GM12878 (cell line): ENCODE measurements around the gene BDNF. TPM values are rescaled to one million over a fixed set of nuclear protein-coding genes. Genes with fewer than 3 reads are reported as not detected.

Experiments
- ATAC-seq: fragments of 200-7000 bp; cut with Tn5 transposase; 3 replicates; pipeline ENCODE4 v1.9.1; 2020; ENCODE audit warnings: mild to moderate bottlenecking, moderate library complexity
- BruUV-seq: library from RNA; stranded (reverse); fragments of 400-500 nt; replicated peaks from 2 replicates; lab custom pipeline; 2021; lab: Mats Ljungman, UMichigan
- CTCF ChIA-PET: fragments of 300-600 bp; sonication (Branson Sonifier 250); formaldehyde crosslinking; extraction: SDS; loops from one replicate; lab custom pipeline; 2021; ENCODE audit warnings: inconsistent platforms; lab: Yijun Ruan, JAX
- POLR2A ChIA-PET: fragments of 350-600 bp; formaldehyde crosslinking; extraction: SDS; loops from one replicate; lab custom pipeline; 2021; ENCODE audit warnings: inconsistent platforms; lab: Charles Lee
- RAD21 ChIA-PET: fragments of 300-600 bp; sonication (Branson Sonifier 250); formaldehyde crosslinking; loops from one replicate; lab custom pipeline; 2023; ENCODE audit warnings: antibody characterized with exemption; ENCODE audit not compliant: unreplicated experiment; lab: Charles Lee
- SMC1A ChIA-PET: fragments of 300-600 bp; sonication (Branson Sonifier 250); formaldehyde crosslinking; loops from one replicate; lab custom pipeline; 2023; ENCODE audit not compliant: unreplicated experiment, uncharacterized antibody; lab: Charles Lee
- DNase-seq: peaks from one replicate; pipeline ENCODE4 v3.0.0-alpha.2; 2011; ENCODE audit warnings: low read depth, low spot score
- FAIRE-seq: peaks from 3 replicates; lab custom pipeline; 2011; peaks lifted over from hg19 to GRCh38; lab: Jason Lieb, UNC
- H2AFZ ChIP-seq: 2 replicates; pipeline ENCODE4 v1.6.0; 2011; ENCODE audit warnings: low read depth, low read length, control low read depth; ENCODE audit not compliant: control insufficient read depth
- H3K27ac ChIP-seq: 2 replicates; pipeline ENCODE4 v1.5.1; 2011; ENCODE audit warnings: control low read depth; ENCODE audit not compliant: control insufficient read depth, insufficient read depth
- H3K27me3 ChIP-seq, 2 experiments: replicated peaks in 1 of 2; 2 replicates each; pipeline versions ENCODE4 v1.6.0 to v1.6.1; 2011; ENCODE audit warnings: low read length in 1 of 2; ENCODE audit not compliant: control insufficient read depth in 2 of 2, insufficient read depth in 2 of 2
- H3K36me3 ChIP-seq, 2 experiments: 2 replicates each; pipeline ENCODE4 v1.5.1; 2011; ENCODE audit warnings: low read length in 1 of 2; ENCODE audit not compliant: control insufficient read depth in 2 of 2, insufficient read depth in 2 of 2
- H3K4me1 ChIP-seq: 2 replicates; pipeline ENCODE4 v1.6.1; 2011; ENCODE audit warnings: mild to moderate bottlenecking, low read length, moderate library complexity, mixed read lengths; ENCODE audit not compliant: control insufficient read depth, insufficient read depth
- H3K4me2 ChIP-seq: 2 replicates; pipeline ENCODE4 v1.6.0; 2011; ENCODE audit warnings: control low read depth; ENCODE audit not compliant: control insufficient read depth, insufficient read depth
- H3K4me3 ChIP-seq: fragments of 200-600 bp; sonication (generic); 2 replicates; pipeline ENCODE4 v1.5.1; 2016
- H3K79me2 ChIP-seq: 2 replicates; pipeline ENCODE4 v1.6.0; 2011; ENCODE audit warnings: low read length; ENCODE audit not compliant: control insufficient read depth, insufficient read depth
- H3K9ac ChIP-seq: 2 replicates; pipeline ENCODE4 v1.8.0; 2011; ENCODE audit warnings: low read length, control low read depth, mixed read lengths; ENCODE audit not compliant: control insufficient read depth, insufficient read depth
- H3K9me3 ChIP-seq: replicated peaks from 3 replicates; pipeline ENCODE4 v1.5.1; 2011; ENCODE audit warnings: mild to moderate bottlenecking, low read length; ENCODE audit not compliant: control insufficient read depth, insufficient read depth
- H4K20me1 ChIP-seq: 2 replicates; pipeline ENCODE4 v1.6.0; 2011; ENCODE audit not compliant: control insufficient read depth, insufficient read depth
- BCL11A ChIP-seq: IDR thresholded peaks from 2 replicates; pipeline ENCODE4 v1.6.1; 2011; ENCODE audit warnings: low read depth, low read length
- CHD1 ChIP-seq: IDR thresholded peaks from 2 replicates; pipeline ENCODE4 v1.6.1; 2012; ENCODE audit warnings: low read depth, low read length, improper control_type of control experiment
- ESRRA ChIP-seq: IDR thresholded peaks from 2 replicates; pipeline ENCODE4 v1.6.1; 2012; ENCODE audit warnings: mild to moderate bottlenecking, low read length, improper control_type of control experiment
- FOXM1 ChIP-seq: IDR thresholded peaks from 2 replicates; pipeline ENCODE4 v1.6.1; 2012; ENCODE audit warnings: low read depth, mild to moderate bottlenecking, inconsistent platforms, low read length, moderate library complexity
- HDAC6 ChIP-seq: fragments of 200-600 bp; sonication (generic); IDR thresholded peaks from one replicate; pipeline ENCODE4 v1.8.0; 2017; ENCODE audit warnings: antibody characterized with exemption; ENCODE audit not compliant: unreplicated experiment
- IKZF1 ChIP-seq: fragments of 450-650 bp; conservative IDR thresholded peaks from 2 replicates; pipeline ENCODE4 v1.6.1; 2017; ENCODE audit warnings: antibody characterized with exemption, mild to moderate bottlenecking
- NFYA ChIP-seq: IDR thresholded peaks from 2 replicates; pipeline ENCODE4 v1.6.1; 2011; ENCODE audit warnings: low read depth, mild to moderate bottlenecking, low read length, improper control_type of control experiment, borderline replicate concordance
- PAX5 ChIP-seq: IDR thresholded peaks from 2 replicates; pipeline ENCODE4 v1.6.1; 2011; ENCODE audit warnings: low read depth, low read length, borderline replicate concordance
- RFX5 ChIP-seq: IDR thresholded peaks from 2 replicates; pipeline ENCODE4 v1.6.1; 2011; ENCODE audit warnings: low read depth, low read length, improper control_type of control experiment
- SIX5 ChIP-seq: IDR thresholded peaks from 2 replicates; pipeline ENCODE4 v1.6.1; 2011; ENCODE audit warnings: mild to moderate bottlenecking, low read depth, low read length, moderate library complexity; ENCODE audit not compliant: severe bottlenecking
- TARDBP ChIP-seq: IDR thresholded peaks from 2 replicates; pipeline ENCODE4 v1.6.1; 2016; ENCODE audit warnings: borderline replicate concordance
- WRNIP1 ChIP-seq: IDR thresholded peaks from 2 replicates; pipeline ENCODE4 v1.6.1; 2011; ENCODE audit warnings: low read depth, low read length, improper control_type of control experiment, borderline replicate concordance
- ZNF274 ChIP-seq: IDR thresholded peaks from one replicate; pipeline ENCODE4 v1.8.0; 2011; ENCODE audit not compliant: insufficient read length, insufficient read depth
- WGBS: methylation state at CpG from one replicate; pipeline ENCODE4 v1.1.6; 2016; ENCODE audit warnings: low lambda C conversion rate; ENCODE audit not compliant: insufficient replicate concordance, insufficient coverage; ENCODE audit errors: missing lambda C conversion rate; 5-methylcytosine and 5-hydroxymethylcytosine counted together
- in situ Hi-C: fragments of 300-500 bp; cut with MboI; formaldehyde crosslinking; loops from 9 replicates; pipeline ENCODE4 v1.14.3; 2018; ENCODE audit warnings: mixed read lengths
- intact Hi-C: fragments of 100-400 bp; cut with micrococcal nuclease; formaldehyde crosslinking; loops from one replicate; pipeline ENCODE4 v1.14.2; 2022; ENCODE audit not compliant: unreplicated experiment
- polyA plus RNA-seq, 11 experiments: library from polyadenylated mRNA; depleted of rRNA in 4 of 11; unstranded in 6 of 11; stranded (reverse) in 5 of 11; fragments of >200 nt; fragmentation: Nextera tagmentation in 4 of 11; fragmentation: Illumina TruSeq in 1 of 11; extraction: Ambion mirVana in 4 of 11; extraction: Trizol in 1 of 11; gene quantifications; 1 replicate in 1 of 11; 2 replicates in 10 of 11; pipeline versions ENCODE4 v1.2.1 to v1.2.3, GENCODE V29; 2011 to 2016; ENCODE audit warnings: inconsistent platforms in 2 of 11, missing spikeins in 2 of 11, low read depth in 1 of 11
- total RNA-seq, 4 experiments: library from RNA; depleted of rRNA in 3 of 4; stranded (reverse); fragments of >200 nt in 3 of 4; fragmentation: Illumina TruSeq in 1 of 4; extraction: Trizol in 1 of 4; gene quantifications; 2 replicates each; pipeline versions ENCODE4 v1.2.1 to v1.2.3, GENCODE V29; 2013 to 2021
- TF ChIP-seq, protein P1 (sequence below): fragments of 450-650 bp; IDR thresholded peaks from 2 replicates; pipeline ENCODE4 v1.6.1; 2014; ENCODE audit warnings: mild to moderate bottlenecking
- TF ChIP-seq, protein P2 (sequence below): fragments of 450-650 bp; IDR thresholded peaks from 2 replicates; pipeline ENCODE4 v1.6.1; 2016; ENCODE audit warnings: mild to moderate bottlenecking, moderate library complexity, borderline replicate concordance

Gene BDNF
- total and polyA plus RNA-seq, 10 of the 15 experiments (the other 5 are each of a cell fraction or from before 2014, with no cell fraction given) = 0.02 to 0.24 (median 0.06) TPM; not detected in 2

DNA sequence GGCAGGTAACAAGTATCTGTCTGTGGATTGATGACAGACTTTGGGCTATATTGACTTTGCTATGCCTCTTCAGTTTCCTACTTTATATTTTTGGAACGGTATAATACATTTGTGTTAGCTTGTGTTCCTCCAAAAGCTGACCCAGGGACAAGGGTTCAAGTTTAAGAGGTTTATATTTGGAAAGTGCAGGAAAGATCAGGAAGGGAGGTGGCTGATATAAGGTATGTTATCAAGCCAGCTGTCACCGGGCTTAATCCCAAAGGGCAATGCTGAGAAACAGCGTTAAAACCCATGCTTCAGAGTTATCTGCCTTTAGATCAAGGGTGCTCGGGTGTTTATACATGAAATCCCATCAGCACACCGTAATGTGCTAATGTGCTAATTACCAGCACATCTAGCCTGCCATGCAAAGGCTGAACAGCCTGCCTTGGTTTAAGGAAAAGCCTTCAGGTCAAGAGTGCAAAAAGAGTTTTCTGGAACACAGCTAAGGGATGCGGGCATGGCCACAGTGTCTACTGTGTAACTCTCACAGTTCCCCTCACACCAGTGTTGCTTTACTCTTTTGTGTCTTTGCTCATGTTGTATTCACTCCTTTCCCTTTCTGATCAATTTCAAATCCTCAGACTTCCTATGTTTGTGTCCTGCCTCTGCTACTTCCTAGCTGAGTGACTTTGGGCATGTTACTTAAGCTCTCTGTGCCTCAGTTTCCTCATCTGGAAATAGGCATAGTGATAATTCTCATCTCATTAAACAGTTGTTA, 77.5 kb downstream of the BDNF start:
- DNase-seq (no peak), FAIRE-seq (no peak)
- TF ChIP-seq ESRRA (no peak), IKZF1 (no peak), CHD1 (no peak), ZNF274 (no peak), WRNIP1 (no peak), PAX5 (no peak), HDAC6 (no peak), RFX5 (no peak), FOXM1 (no peak), TARDBP (no peak), SIX5 (no peak), NFYA (no peak), BCL11A (no peak)
- TF ChIP-seq, protein P1, sequence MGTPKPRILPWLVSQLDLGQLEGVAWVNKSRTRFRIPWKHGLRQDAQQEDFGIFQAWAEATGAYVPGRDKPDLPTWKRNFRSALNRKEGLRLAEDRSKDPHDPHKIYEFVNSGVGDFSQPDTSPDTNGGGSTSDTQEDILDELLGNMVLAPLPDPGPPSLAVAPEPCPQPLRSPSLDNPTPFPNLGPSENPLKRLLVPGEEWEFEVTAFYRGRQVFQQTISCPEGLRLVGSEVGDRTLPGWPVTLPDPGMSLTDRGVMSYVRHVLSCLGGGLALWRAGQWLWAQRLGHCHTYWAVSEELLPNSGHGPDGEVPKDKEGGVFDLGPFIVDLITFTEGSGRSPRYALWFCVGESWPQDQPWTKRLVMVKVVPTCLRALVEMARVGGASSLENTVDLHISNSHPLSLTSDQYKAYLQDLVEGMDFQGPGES = no peak
- TF ChIP-seq, protein P2, sequence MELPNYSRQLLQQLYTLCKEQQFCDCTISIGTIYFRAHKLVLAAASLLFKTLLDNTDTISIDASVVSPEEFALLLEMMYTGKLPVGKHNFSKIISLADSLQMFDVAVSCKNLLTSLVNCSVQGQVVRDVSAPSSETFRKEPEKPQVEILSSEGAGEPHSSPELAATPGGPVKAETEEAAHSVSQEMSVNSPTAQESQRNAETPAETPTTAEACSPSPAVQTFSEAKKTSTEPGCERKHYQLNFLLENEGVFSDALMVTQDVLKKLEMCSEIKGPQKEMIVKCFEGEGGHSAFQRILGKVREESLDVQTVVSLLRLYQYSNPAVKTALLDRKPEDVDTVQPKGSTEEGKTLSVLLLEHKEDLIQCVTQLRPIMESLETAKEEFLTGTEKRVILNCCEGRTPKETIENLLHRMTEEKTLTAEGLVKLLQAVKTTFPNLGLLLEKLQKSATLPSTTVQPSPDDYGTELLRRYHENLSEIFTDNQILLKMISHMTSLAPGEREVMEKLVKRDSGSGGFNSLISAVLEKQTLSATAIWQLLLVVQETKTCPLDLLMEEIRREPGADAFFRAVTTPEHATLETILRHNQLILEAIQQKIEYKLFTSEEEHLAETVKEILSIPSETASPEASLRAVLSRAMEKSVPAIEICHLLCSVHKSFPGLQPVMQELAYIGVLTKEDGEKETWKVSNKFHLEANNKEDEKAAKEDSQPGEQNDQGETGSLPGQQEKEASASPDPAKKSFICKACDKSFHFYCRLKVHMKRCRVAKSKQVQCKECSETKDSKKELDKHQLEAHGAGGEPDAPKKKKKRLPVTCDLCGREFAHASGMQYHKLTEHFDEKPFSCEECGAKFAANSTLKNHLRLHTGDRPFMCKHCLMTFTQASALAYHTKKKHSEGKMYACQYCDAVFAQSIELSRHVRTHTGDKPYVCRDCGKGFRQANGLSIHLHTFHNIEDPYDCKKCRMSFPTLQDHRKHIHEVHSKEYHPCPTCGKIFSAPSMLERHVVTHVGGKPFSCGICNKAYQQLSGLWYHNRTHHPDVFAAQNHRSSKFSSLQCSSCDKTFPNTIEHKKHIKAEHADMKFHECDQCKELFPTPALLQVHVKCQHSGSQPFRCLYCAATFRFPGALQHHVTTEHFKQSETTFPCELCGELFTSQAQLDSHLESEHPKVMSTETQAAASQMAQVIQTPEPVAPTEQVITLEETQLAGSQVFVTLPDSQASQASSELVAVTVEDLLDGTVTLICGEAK = no peak

More for the DNA sequence above, 77.5 kb downstream of the BDNF start:
- in situ Hi-C loops = no loop called here
- no peaks in the 10 kb centered on the region for H3K27me3 ChIP-seq
- 45% methylated on average over 6 of the region's 6 CpGs for WGBS
- no peak overlapping the region for H3K9ac ChIP-seq
- no peak for ATAC-seq
- ChIA-PET RAD21 (no interaction called here), CTCF (interaction anchor here (0.7 kb wide), 1 partner anchor 1938 kb away, joined by 3 read pairs; no protein-coding TSS in a partner anchor), POLR2A (no interaction called here), SMC1A (no interaction called here)
- H3K4me1 ChIP-seq = no peaks in the 10 kb centered on the region
- H3K27ac ChIP-seq = no peak overlapping the region
- intact Hi-C loops = no loop called here
- no peak overlapping the region for H2AFZ ChIP-seq
- no peaks in the 10 kb centered on the region for H3K9me3 ChIP-seq
- no peak overlapping the region for H3K4me3 ChIP-seq
- H3K79me2 ChIP-seq = no peaks in the 10 kb centered on the region
- no peaks in the 10 kb centered on the region for H3K36me3 ChIP-seq
- no peak overlapping the region for H3K4me2 ChIP-seq
- BruUV-seq = no TSS peak
- no peaks in the 10 kb centered on the region for H4K20me1 ChIP-seq
